Hepatocyte (in vitro differentiated cells): ENCODE data around the gene IL10. TPM values are rescaled to one million over a fixed set of nuclear protein-coding genes. Genes with fewer than 3 reads are reported as not detected.

Experiments
- DNase-seq: peaks from one replicate; pipeline ENCODE4 v3.0.0-alpha.2; 2016; ENCODE audit warnings: low spot score
- H2AFZ ChIP-seq: fragments of 200-600 bp; sonication (generic); 2 replicates; pipeline ENCODE4 v1.6.0; 2016; ENCODE audit warnings: antibody characterized with exemption, mild to moderate bottlenecking
- H3K27ac ChIP-seq: fragments of 200-600 bp; sonication (generic); 2 replicates; pipeline ENCODE4 v1.5.1; 2016; ENCODE audit warnings: mild to moderate bottlenecking
- H3K27me3 ChIP-seq: fragments of 200-600 bp; sonication (generic); 2 replicates; pipeline ENCODE4 v1.6.1; 2016
- H3K36me3 ChIP-seq: fragments of 200-600 bp; sonication (generic); replicated peaks from 2 replicates; pipeline ENCODE4 v1.5.1; 2016; ENCODE audit warnings: low read depth; ENCODE audit not compliant: insufficient read depth
- H3K4me1 ChIP-seq: fragments of 200-600 bp; sonication (generic); 2 replicates; pipeline ENCODE4 v1.5.1; 2016; ENCODE audit warnings: mild to moderate bottlenecking, moderate library complexity; ENCODE audit not compliant: insufficient read depth
- H3K4me2 ChIP-seq: fragments of 200-600 bp; sonication (generic); 2 replicates; pipeline ENCODE4 v1.6.0; 2016
- H3K4me3 ChIP-seq: fragments of 200-600 bp; sonication (generic); 2 replicates; pipeline ENCODE4 v1.5.1; 2016; ENCODE audit warnings: mild to moderate bottlenecking
- H3K79me2 ChIP-seq: fragments of 200-600 bp; sonication (generic); 2 replicates; pipeline ENCODE4 v1.6.0; 2017; ENCODE audit warnings: mild to moderate bottlenecking
- H3K9me2 ChIP-seq: fragments of 200-600 bp; sonication (generic); replicated peaks from 2 replicates; pipeline ENCODE4 v1.6.0; 2017; ENCODE audit warnings: mild to moderate bottlenecking; ENCODE audit not compliant: insufficient read depth
- H3K9me3 ChIP-seq: fragments of 200-600 bp; sonication (generic); 2 replicates; pipeline ENCODE4 v1.5.1; 2016; ENCODE audit warnings: low read depth, mild to moderate bottlenecking
- H4K20me1 ChIP-seq: fragments of 200-600 bp; sonication (generic); 2 replicates; pipeline ENCODE4 v1.6.0; 2016; ENCODE audit warnings: mild to moderate bottlenecking; ENCODE audit not compliant: insufficient read depth, poor library complexity, severe bottlenecking
- CTCF ChIP-seq: fragments of 200-600 bp; sonication (generic); IDR thresholded peaks from 2 replicates; pipeline ENCODE4 v1.5.1; 2016; ENCODE audit warnings: antibody characterized with exemption, mild to moderate bottlenecking; ENCODE audit not compliant: poor library complexity
- EZH2 ChIP-seq: fragments of 200-600 bp; sonication (generic); IDR thresholded peaks from 2 replicates; pipeline ENCODE4 v1.6.1; 2016; ENCODE audit warnings: antibody characterized with exemption, mild to moderate bottlenecking, borderline replicate concordance
- EZH2phosphoT487 ChIP-seq: fragments of 200-600 bp; sonication (generic); IDR thresholded peaks from one replicate; pipeline ENCODE4 v1.6.1; 2018; ENCODE audit warnings: antibody characterized with exemption, mild to moderate bottlenecking, low read depth, moderate library complexity; ENCODE audit not compliant: unreplicated experiment, severe bottlenecking
- WGBS: methylation state at CpG from one replicate; pipeline ENCODE4 v1.1.6; 2016; ENCODE audit warnings: low lambda C conversion rate; ENCODE audit errors: missing lambda C conversion rate; 5-methylcytosine and 5-hydroxymethylcytosine counted together
- polyA plus RNA-seq: library from polyadenylated mRNA; unstranded; fragments of >200 nt; fragmentation: Nextera tagmentation; extraction: Ambion mirVana; gene quantifications from 2 replicates; pipeline ENCODE4 v1.2.1, GENCODE V29; 2016
- total RNA-seq: library from RNA; depleted of rRNA; stranded (reverse); fragments of >200 nt; gene quantifications from 2 replicates; pipeline ENCODE4 v1.2.3, GENCODE V29; 2014

The IL10 gene
- total and polyA plus RNA-seq, 2 experiments from 2014 or later: 0.50 TPM; not detected in 1

DNA sequence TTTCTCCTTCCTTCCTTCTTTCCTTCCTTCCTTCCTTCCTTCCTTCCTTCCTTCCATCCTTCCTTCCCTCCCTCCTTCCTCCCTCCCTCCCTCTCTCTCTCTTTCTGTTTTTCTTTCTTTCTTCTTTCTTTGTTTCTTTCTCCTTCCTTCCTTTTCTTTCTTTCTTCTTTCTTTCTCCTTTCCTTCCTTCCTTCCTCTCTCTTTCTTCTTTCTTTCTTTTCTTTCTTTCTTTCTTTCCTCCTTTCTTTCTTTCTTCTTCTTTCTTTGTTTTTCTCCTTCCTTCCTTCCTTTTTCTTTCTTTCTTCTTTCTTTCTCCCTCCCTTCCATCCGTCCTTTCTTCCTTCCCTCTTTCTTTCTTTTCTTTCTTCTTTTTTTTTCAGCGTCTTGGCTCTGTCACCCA lies 19.8 kb downstream of the IL10 start:
- 64% methylated on average over 2 of the region's 2 CpGs for WGBS
- Histone ChIP-seq H3K27ac (no peak overlapping the region), H3K9me2 (no peaks in the 10 kb centered on the region), H4K20me1 (no peaks in the 10 kb centered on the region), H3K79me2 (no peaks in the 10 kb centered on the region), H3K4me1 (no peaks in the 10 kb centered on the region), H2AFZ (no peak overlapping the region), H3K9me3 (no peaks in the 10 kb centered on the region), H3K36me3 (no peaks in the 10 kb centered on the region), H3K4me3 (no peak overlapping the region), H3K27me3 (peaks cover 7% of the 10 kb centered on the region), H3K4me2 (no peak overlapping the region)
- DNase-seq: no peak
- TF ChIP-seq EZH2 (no peak), CTCF (no peak), EZH2phosphoT487 (no peak)

- DNase-seq: no peak
- H3K4me1 ChIP-seq: no peaks in the 10 kb centered on the region
- no peak for TF ChIP-seq EZH2
- no peak for TF ChIP-seq CTCF
- no peak for TF ChIP-seq EZH2phosphoT487
- peaks cover 7% of the 10 kb centered on the region for H3K27me3 ChIP-seq
- no peak overlapping the region for H3K4me3 ChIP-seq
- no peak overlapping the region for H3K4me2 ChIP-seq
- no peak overlapping the region for H3K27ac ChIP-seq
- no peaks in the 10 kb centered on the region for H3K79me2 ChIP-seq
- no peaks in the 10 kb centered on the region for H3K9me2 ChIP-seq
- H2AFZ ChIP-seq: no peak overlapping the region
- no peaks in the 10 kb centered on the region for H3K9me3 ChIP-seq
- H3K36me3 ChIP-seq: no peaks in the 10 kb centered on the region
- 67% methylated on average over 5 of the region's 5 CpGs for WGBS
- no peaks in the 10 kb centered on the region for H4K20me1 ChIP-seq
Measured at GRCh38 chr1:206751891-206752290, 20.4 kb downstream of the IL10 start.

GRCh38 chr1:206748348-206749030 lies 23.8 kb downstream of the IL10 start:
- TF ChIP-seq CTCF (no peak), EZH2phosphoT487 (no peak), EZH2 (no peak)
- Histone ChIP-seq H3K9me3 (no peaks in the 10 kb centered on the region), H2AFZ (no peak overlapping the region), H3K27ac (no peak overlapping the region), H4K20me1 (no peaks in the 10 kb centered on the region), H3K4me2 (no peak overlapping the region), H3K4me3 (no peak overlapping the region), H3K36me3 (no peaks in the 10 kb centered on the region), H3K27me3 (peaks cover 7% of the 10 kb centered on the region), H3K4me1 (no peaks in the 10 kb centered on the region), H3K79me2 (no peaks in the 10 kb centered on the region), H3K9me2 (no peaks in the 10 kb centered on the region)
- no peak for DNase-seq
- WGBS: 84% methylated on average over 3 of the region's 3 CpGs
